ENCODE data around the gene ESR2.
"Not testable (repeated sequence)": the region's sequence is repeated elsewhere in the genome, so short reads cannot be mapped to it uniquely, and the experiment has no call there.

ESR2 gene

GRCh38 chr14:64049616-64050381, 244.4 kb downstream of the ESR2 start:
- no peak for DNase-seq (ENCODE audit: insufficient read length, low spot score)
- TF ChIP-seq POLR2AphosphoS5 (IDR thresholded peaks at IDR 0.05; ENCODE audit: low read depth, low read length) (no peak), PAX5 (IDR thresholded peaks at IDR 0.05; ENCODE audit: insufficient read depth, low read length, severe bottlenecking) (no peak), TAF1 (IDR thresholded peaks at IDR 0.05; ENCODE audit: low read depth, low read length) (no peak), POU2F2 (IDR thresholded peaks at IDR 0.05; ENCODE audit: low read depth, low read length) (no peak), POLR2A (IDR thresholded peaks at IDR 0.05; ENCODE audit: low read depth, low read length) (no peak), SPI1 (IDR thresholded peaks at IDR 0.05; ENCODE audit: low read depth, low read length) (no peak)
- no peak for FAIRE-seq

GRCh38 chr14:64045091-64045490, 249.1 kb downstream of the ESR2 start:
- FAIRE-seq (no peak), DNase-seq (ENCODE audit: insufficient read length, low spot score) (no peak)
- TF ChIP-seq POU2F2 (IDR thresholded peaks at IDR 0.05; ENCODE audit: low read depth, low read length): no peak
- TF ChIP-seq TAF1 (IDR thresholded peaks at IDR 0.05; ENCODE audit: low read depth, low read length): no peak
- TF ChIP-seq POLR2AphosphoS5 (IDR thresholded peaks at IDR 0.05; ENCODE audit: low read depth, low read length): no peak
- TF ChIP-seq PAX5 (IDR thresholded peaks at IDR 0.05; ENCODE audit: insufficient read depth, low read length, severe bottlenecking): no peak
- TF ChIP-seq POLR2A (IDR thresholded peaks at IDR 0.05; ENCODE audit: low read depth, low read length): no peak
- TF ChIP-seq SPI1 (IDR thresholded peaks at IDR 0.05; ENCODE audit: low read depth, low read length): no peak

- FAIRE-seq; DNase-seq (ENCODE audit: insufficient read length, low spot score): not testable (repeated sequence)
These were observed 250.9 kb downstream of the ESR2 start for GRCh38 chr14:64043296-64043695.

- FAIRE-seq: no peak
- TF ChIP-seq PAX5 (IDR thresholded peaks at IDR 0.05; ENCODE audit: insufficient read depth, low read length, severe bottlenecking): no peak
- no peak for TF ChIP-seq TAF1 (IDR thresholded peaks at IDR 0.05; ENCODE audit: low read depth, low read length)
- no peak for TF ChIP-seq POU2F2 (IDR thresholded peaks at IDR 0.05; ENCODE audit: low read depth, low read length)
- TF ChIP-seq POLR2A (IDR thresholded peaks at IDR 0.05; ENCODE audit: low read depth, low read length): no peak
- TF ChIP-seq SPI1 (IDR thresholded peaks at IDR 0.05; ENCODE audit: low read depth, low read length): no peak
- TF ChIP-seq POLR2AphosphoS5 (IDR thresholded peaks at IDR 0.05; ENCODE audit: low read depth, low read length): no peak
- no peak for DNase-seq (ENCODE audit: insufficient read length, low spot score)
These were observed 254.1 kb downstream of the ESR2 start for GRCh38 chr14:64040044-64040443.

- no peak for FAIRE-seq
- no peak for DNase-seq (ENCODE audit: insufficient read length, low spot score)
- no peak for TF ChIP-seq POLR2AphosphoS5 (IDR thresholded peaks at IDR 0.05; ENCODE audit: low read depth, low read length)
- no peak for TF ChIP-seq SPI1 (IDR thresholded peaks at IDR 0.05; ENCODE audit: low read depth, low read length)
- no peak for TF ChIP-seq POU2F2 (IDR thresholded peaks at IDR 0.05; ENCODE audit: low read depth, low read length)
- TF ChIP-seq TAF1 (IDR thresholded peaks at IDR 0.05; ENCODE audit: low read depth, low read length): no peak
These were observed 255.2 kb downstream of the ESR2 start for GRCh38 chr14:64038841-64039542.

- not testable (repeated sequence) for FAIRE-seq; DNase-seq (ENCODE audit: insufficient read length, low spot score)
These were observed 256.1 kb downstream of the ESR2 start for GRCh38 chr14:64037869-64038745.

- no peak for FAIRE-seq
- no peak for DNase-seq (ENCODE audit: insufficient read length, low spot score)
- TF ChIP-seq TAF1 (IDR thresholded peaks at IDR 0.05; ENCODE audit: low read depth, low read length) (no peak), PAX5 (IDR thresholded peaks at IDR 0.05; ENCODE audit: insufficient read depth, low read length, severe bottlenecking) (no peak), POLR2A (IDR thresholded peaks at IDR 0.05; ENCODE audit: low read depth, low read length) (no peak), SPI1 (IDR thresholded peaks at IDR 0.05; ENCODE audit: low read depth, low read length) (no peak), POU2F2 (IDR thresholded peaks at IDR 0.05; ENCODE audit: low read depth, low read length) (no peak), POLR2AphosphoS5 (IDR thresholded peaks at IDR 0.05; ENCODE audit: low read depth, low read length) (no peak)
These were observed 259.0 kb downstream of the ESR2 start for GRCh38 chr14:64035143-64035542.

Data from GM12891 (cell line).